Thyroid gland (tissue), 4 donors: ENCODE data around the gene EPHB6. TPM values are rescaled to one million over a fixed set of nuclear protein-coding genes. Genes with fewer than 3 reads are reported as not detected.

Experiments used
- DNase-seq, 2 donors: peaks; one replicate each; pipeline ENCODE4 v3.0.0-alpha.2; 2019
- H3K27ac ChIP-seq, 3 donors: fragments of 200-600 bp; sonication (generic); 1 replicate in 2 of 3; 2 replicates in 1 of 3; pipeline ENCODE4 v1.5.1; 2016 to 2019; ENCODE audit warnings: mild to moderate bottlenecking in 1 of 3, moderate library complexity in 1 of 3
- H3K27me3 ChIP-seq: fragments of 200-600 bp; sonication (generic); one replicate; pipeline ENCODE4 v1.5.1; 2019
- H3K36me3 ChIP-seq, 2 donors: fragments of 200-600 bp; sonication (generic); one replicate each; pipeline ENCODE4 v1.5.1; 2016 to 2019
- H3K4me1 ChIP-seq, 2 donors: fragments of 200-600 bp; sonication (generic); one replicate each; pipeline ENCODE4 v1.5.1; 2017 to 2019
- H3K4me3 ChIP-seq, 3 donors: fragments of 200-600 bp; sonication (generic); replicated peaks in 1 of 3; 1 replicate in 2 of 3; 2 replicates in 1 of 3; pipeline ENCODE4 v1.5.1; 2016; ENCODE audit warnings: mild to moderate bottlenecking in 1 of 3
- H3K9me3 ChIP-seq: fragments of 200-600 bp; sonication (generic); one replicate; pipeline ENCODE4 v1.5.1; 2017
- CTCF ChIP-seq, 6 experiments: fragments of 200-600 bp in 3 of 6; fragments of 450-650 bp in 3 of 6; sonication (generic) in 3 of 6; IDR thresholded peaks; one replicate each; pipeline ENCODE4 v1.5.1; 2016 to 2019; ENCODE audit warnings: antibody characterized with exemption in 6 of 6, mild to moderate bottlenecking in 2 of 6, inconsistent platforms in 1 of 6, moderate library complexity in 1 of 6
- POLR2A ChIP-seq, 2 donors: fragments of 450-650 bp; IDR thresholded peaks; one replicate each; pipeline ENCODE4 v1.6.1; 2017; ENCODE audit warnings: antibody characterized with exemption in 2 of 2, mild to moderate bottlenecking in 2 of 2, moderate library complexity in 1 of 2
- WGBS, 2 donors: methylation state at CpG; one replicate each; pipeline ENCODE4 v1.1.5; 2017; 5-methylcytosine and 5-hydroxymethylcytosine counted together
- intact Hi-C: fragments of 100-400 bp; cut with DNase I; formaldehyde crosslinking; loops from one replicate; pipeline ENCODE4 v1.15.1; 2023
- total RNA-seq, 4 donors: library from RNA; depleted of rRNA; stranded (reverse); fragments of >200 nt; gene quantifications; one replicate each; pipeline ENCODE4 v1.2.3, GENCODE V29; 2016

The EPHB6 gene
- total RNA-seq, 4 donors from 2014 or later: 20.0 to 46.2 (median 27.4) TPM

DNA sequence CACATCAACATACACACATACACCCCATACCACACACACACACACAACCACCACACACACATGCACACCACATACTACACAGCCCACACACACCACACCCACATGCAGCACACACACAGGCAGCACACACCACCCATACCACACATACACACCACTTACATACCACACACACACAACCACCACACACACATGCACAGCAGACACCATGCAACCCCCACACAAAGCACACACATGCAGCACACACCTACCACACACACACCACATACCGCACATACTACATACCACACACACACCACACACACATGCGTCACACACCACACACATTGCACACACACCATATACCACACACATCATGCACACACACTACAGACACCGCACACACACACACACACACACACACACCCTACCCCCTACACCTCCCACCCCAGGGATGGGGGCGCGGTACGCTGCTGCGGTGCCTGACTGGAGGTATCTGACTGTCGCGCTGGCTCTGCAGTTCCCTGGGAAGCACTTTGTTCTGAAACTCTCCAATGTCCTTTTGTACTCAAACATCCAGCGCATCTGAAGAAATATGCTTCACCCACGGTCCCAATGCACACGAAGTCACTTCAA is 36.1 kb downstream of the EPHB6 start:
- no peak overlapping the region for H3K4me3 ChIP-seq
- no peaks in the 10 kb centered on the region for H3K36me3 ChIP-seq
- H3K27me3 ChIP-seq: no peaks in the 10 kb centered on the region
- no peak for TF ChIP-seq POLR2A (IDR thresholded peaks at IDR 0.05)
- TF ChIP-seq CTCF (IDR thresholded peaks at IDR 0.05): no peak
- intact Hi-C loops: no loop called here
- WGBS, 2 donors: 83 to 85% methylated on average over 12 of the region's 12 CpGs
- H3K4me1 ChIP-seq: no peaks in the 10 kb centered on the region
- H3K27ac ChIP-seq: no peak overlapping the region
- H3K9me3 ChIP-seq: no peaks in the 10 kb centered on the region
- DNase-seq: no peak

DNA sequence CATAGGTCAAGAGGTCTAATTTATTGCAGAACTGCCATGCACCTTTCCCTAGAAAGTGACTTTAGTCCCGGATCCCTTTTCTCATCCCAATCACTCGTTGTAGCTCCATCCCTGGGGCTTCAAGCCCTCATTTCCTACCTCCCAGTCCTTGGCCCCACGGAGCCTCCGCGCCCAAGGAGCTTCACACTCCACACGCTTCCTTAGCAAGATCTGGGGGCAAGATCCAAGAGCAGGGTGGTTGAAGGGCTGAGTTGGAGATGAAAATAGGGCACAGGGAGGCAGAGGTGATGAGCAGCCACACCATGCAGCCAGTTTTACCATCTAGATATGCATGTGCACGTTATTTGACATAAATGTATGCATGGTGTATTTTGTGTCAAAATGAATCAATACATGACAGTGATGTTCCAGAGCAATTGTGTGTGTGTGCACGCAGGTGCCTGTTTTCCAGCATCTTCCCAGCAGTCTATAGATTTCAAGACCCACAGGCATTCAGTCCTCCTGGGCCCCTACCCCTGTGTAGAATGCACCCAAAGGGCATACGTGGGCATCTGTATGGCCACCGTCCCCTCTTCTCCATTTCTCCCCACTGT is 36.7 kb downstream of the EPHB6 start:
- no peaks in the 10 kb centered on the region for H3K36me3 ChIP-seq
- intact Hi-C loops: no loop called here
- H3K4me3 ChIP-seq: no peak overlapping the region
- no peaks in the 10 kb centered on the region for H3K9me3 ChIP-seq
- H3K4me1 ChIP-seq: no peaks in the 10 kb centered on the region
- TF ChIP-seq POLR2A (IDR thresholded peaks at IDR 0.05) (no peak), CTCF (IDR thresholded peaks at IDR 0.05) (no peak)
- H3K27me3 ChIP-seq: no peaks in the 10 kb centered on the region
- no peak overlapping the region for H3K27ac ChIP-seq
- DNase-seq: no peak
- WGBS, 2 donors: 90 to 92% methylated on average over 10 of the region's 10 CpGs

- peaks cover 0 to 2% of the 10 kb centered on the region in 2 donors for H3K4me1 ChIP-seq
- intact Hi-C loops: no loop called here
- no peaks in the 10 kb centered on the region for H3K9me3 ChIP-seq
- no peak for DNase-seq
- no peak overlapping the region for H3K4me3 ChIP-seq
- no peak for TF ChIP-seq POLR2A (IDR thresholded peaks at IDR 0.05)
- no peak for TF ChIP-seq CTCF (IDR thresholded peaks at IDR 0.05)
- WGBS, 2 donors: 88 to 93% methylated on average over 5 of the region's 5 CpGs
- H3K36me3 ChIP-seq: no peaks in the 10 kb centered on the region
- H3K27me3 ChIP-seq: no peaks in the 10 kb centered on the region
- H3K27ac ChIP-seq: no peak overlapping the region
Measured at GRCh38 chr7:142892951-142893350, 38.1 kb downstream of the EPHB6 start.

DNA sequence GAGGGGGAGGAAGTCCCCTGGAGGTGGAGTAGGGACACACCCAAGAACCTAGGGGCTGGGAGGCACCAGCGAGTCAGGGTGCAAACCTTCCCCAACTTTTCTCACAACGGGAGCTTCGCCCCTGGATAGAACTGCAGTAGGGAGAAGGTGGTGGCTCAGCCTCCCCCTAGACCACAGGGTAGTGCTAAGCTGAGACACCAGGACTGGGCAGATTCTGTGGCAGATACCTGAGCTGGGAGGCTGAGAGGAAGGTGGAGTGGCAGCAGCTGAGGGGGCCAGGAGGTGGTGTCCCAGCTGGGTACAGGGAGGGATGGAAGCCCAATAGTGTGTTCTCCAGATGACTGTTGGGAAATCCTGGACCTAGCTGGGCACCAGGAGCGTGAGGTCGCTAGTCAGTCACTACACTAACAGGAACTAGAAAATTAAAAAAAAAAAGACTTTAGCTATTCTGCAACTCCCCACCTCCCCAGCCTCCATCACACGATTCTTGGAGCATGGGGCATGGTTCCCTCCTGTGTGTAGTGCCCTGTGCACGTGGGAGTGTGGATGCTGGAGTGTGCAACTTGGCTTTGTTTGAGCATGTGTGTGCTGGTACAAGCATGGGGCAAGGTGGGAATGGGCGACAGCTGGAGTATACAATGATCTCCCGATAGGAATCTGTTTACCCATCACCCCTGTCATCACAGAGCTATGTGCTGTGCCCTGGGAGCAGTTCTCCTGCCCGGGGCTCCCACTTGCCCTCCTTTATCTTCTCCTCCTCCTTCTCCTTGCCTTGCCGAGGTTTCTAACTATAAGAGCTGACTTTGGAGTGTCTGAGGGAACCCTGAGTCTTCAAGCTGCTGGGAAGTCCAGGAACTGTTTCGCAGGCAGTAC is 39.5 kb downstream of the EPHB6 start:
- no peaks in the 10 kb centered on the region for H3K36me3 ChIP-seq
- TF ChIP-seq CTCF (IDR thresholded peaks at IDR 0.05): no peak
- DNase-seq: no peak
- H3K4me1 ChIP-seq: peaks cover 0 to 12% of the 10 kb centered on the region in 2 donors
- H3K27ac ChIP-seq: no peak overlapping the region
- H3K4me3 ChIP-seq: no peak overlapping the region
- no peaks in the 10 kb centered on the region for H3K9me3 ChIP-seq
- intact Hi-C loops: no loop called here
- 81 to 83% methylated on average over 12 of the region's 12 CpGs for WGBS, 2 donors
- H3K27me3 ChIP-seq: no peaks in the 10 kb centered on the region
